HepG2 (cell line): ENCODE measurements around the gene RBM12. TPM values are rescaled to one million over a fixed set of nuclear protein-coding genes. Genes with fewer than 3 reads are reported as not detected.
A peak's percentile ranks its signal among the peaks of the same experiment; 100 is the strongest.

Source experiments
- BRF2 ChIP-seq: sonication (generic); formaldehyde crosslinking; IDR thresholded peaks from 2 replicates; pipeline ENCODE4 v1.8.1; 2022; ENCODE audit warnings: mild to moderate bottlenecking, missing genetic modification reagents
- DNMT1 ChIP-seq: sonication (generic); formaldehyde crosslinking; IDR thresholded peaks from 2 replicates; pipeline ENCODE4 v1.5.1; 2020; ENCODE audit warnings: mild to moderate bottlenecking, missing genetic modification reagents
- HOMEZ ChIP-seq: IDR thresholded peaks from 2 replicates; pipeline ENCODE4 v1.6.1; 2016; ENCODE audit warnings: low read depth
- ISX ChIP-seq: sonication (generic); formaldehyde crosslinking; conservative IDR thresholded peaks from 2 replicates; pipeline ENCODE4 v1.5.0; 2020; ENCODE audit warnings: missing genetic modification reagents
- MAFF ChIP-seq: IDR thresholded peaks from 2 replicates; pipeline ENCODE4 v1.6.1; 2011; ENCODE audit warnings: low read depth, low read length, improper control_type of control experiment
- SKI ChIP-seq: fragments of 450-650 bp; IDR thresholded peaks from one replicate; pipeline ENCODE4 v1.6.1; 2018; ENCODE audit warnings: mild to moderate bottlenecking; ENCODE audit not compliant: partially characterized antibody
- SRF ChIP-seq: IDR thresholded peaks from 2 replicates; pipeline ENCODE4 v1.6.1; 2011; ENCODE audit warnings: mild to moderate bottlenecking, low read depth, low read length, moderate library complexity
- TBL1XR1 ChIP-seq: fragments of 150-350 bp; IDR thresholded peaks from 2 replicates; pipeline ENCODE4 v1.6.1; 2014; ENCODE audit warnings: borderline replicate concordance, low read length; ENCODE audit not compliant: partially characterized antibody
- TBX3 ChIP-seq: fragments of 450-650 bp; IDR thresholded peaks from 2 replicates; pipeline ENCODE4 v1.6.1; 2017; ENCODE audit warnings: antibody characterized with exemption, mild to moderate bottlenecking, inconsistent platforms, borderline replicate concordance
- ZBTB40 ChIP-seq, 2 experiments: fragments of 450-650 bp in 1 of 2; sonication (generic) in 1 of 2; formaldehyde crosslinking in 1 of 2; IDR thresholded peaks; 2 replicates each; pipeline versions ENCODE4 v1.6.1 to v1.8.0; 2016 to 2022; ENCODE audit warnings: antibody characterized with exemption in 1 of 2, mild to moderate bottlenecking in 1 of 2, missing genetic modification reagents in 1 of 2
- ZBTB7B ChIP-seq: sonication (generic); formaldehyde crosslinking; IDR thresholded peaks from 2 replicates; pipeline ENCODE4 v1.4.0; 2020; ENCODE audit warnings: missing genetic modification reagents
- ZFP41 ChIP-seq: sonication (generic); formaldehyde crosslinking; IDR thresholded peaks from 2 replicates; pipeline ENCODE4 v1.4.0; 2020; ENCODE audit warnings: mild to moderate bottlenecking, missing genetic modification reagents, borderline replicate concordance
- ZNF138 ChIP-seq: sonication (generic); formaldehyde crosslinking; IDR thresholded peaks from 2 replicates; pipeline ENCODE4 v1.5.0; 2020; ENCODE audit warnings: mild to moderate bottlenecking, low read depth, missing genetic modification reagents
- ZNF430 ChIP-seq: sonication (generic); formaldehyde crosslinking; IDR thresholded peaks from 2 replicates; pipeline ENCODE4 v1.9.0; 2021; ENCODE audit warnings: mild to moderate bottlenecking, missing genetic modification reagents
- ZNF558 ChIP-seq: sonication (generic); formaldehyde crosslinking; IDR thresholded peaks from 2 replicates; pipeline ENCODE4 v1.9.0; 2022; ENCODE audit warnings: mild to moderate bottlenecking, missing genetic modification reagents, borderline replicate concordance
- ZNF766 ChIP-seq: sonication (generic); formaldehyde crosslinking; IDR thresholded peaks from 2 replicates; pipeline ENCODE4 v1.5.0; 2020; ENCODE audit warnings: missing genetic modification reagents, borderline replicate concordance
- polyA plus RNA-seq, 8 experiments: library from polyadenylated mRNA; depleted of rRNA in 3 of 8; stranded (reverse) in 7 of 8; unstranded in 1 of 8; fragments of >200 nt; fragmentation: Illumina TruSeq in 4 of 8; extraction: Trizol in 4 of 8; gene quantifications; 2 replicates each; pipeline versions ENCODE4 v1.2.1 to v1.2.3, GENCODE V29; 2011 to 2016; ENCODE audit warnings: low read depth in 4 of 8, missing spikeins in 1 of 8, mixed read lengths in 1 of 8; ENCODE audit not compliant: insufficient read depth in 1 of 8
- total RNA-seq, 5 experiments: library from RNA; depleted of rRNA; stranded (reverse); fragments of >200 nt; fragmentation: Illumina TruSeq; extraction: Trizol; gene quantifications; 2 replicates each; pipeline ENCODE4 v1.2.3, GENCODE V29; 2016; ENCODE audit warnings: low read depth in 1 of 5

The RBM12 gene
- total and polyA plus RNA-seq, 2 of the 13 experiments (the other 11 are each of a cell fraction or from before 2014, with no cell fraction given) = 97.9 to 104 TPM

- no peak for TF ChIP-seq ZBTB40 (IDR thresholded peaks at IDR 0.05)
- TF ChIP-seq ZBTB40 (CRISPR knock-in tag; IDR thresholded peaks at IDR 0.05) = 0 out of 2 replicates have a peak, but pooled peaks have one; percentile 56
- TF ChIP-seq BRF2 (CRISPR knock-in tag) = no peak
- no peak for TF ChIP-seq TBL1XR1
- TF ChIP-seq MAFF = no peak
- TF ChIP-seq ZNF558 (CRISPR knock-in tag) = peak; percentile 37
- no peak; the same call in 1 of the 2 replicates for TF ChIP-seq ZNF766 (CRISPR knock-in tag)
- no peak for TF ChIP-seq SRF
- TF ChIP-seq ZNF430 (CRISPR knock-in tag) = peak; percentile 92; the same call in 1 of the 2 replicates
- no peak; the same call in 1 of the 2 replicates for TF ChIP-seq ZNF138 (CRISPR knock-in tag)
- TF ChIP-seq ZBTB7B (CRISPR knock-in tag) = no peak; the same call in none of the 2 replicates
- no peak; the same call in 1 of the 2 replicates for TF ChIP-seq DNMT1
- no peak for TF ChIP-seq TBX3
- TF ChIP-seq HOMEZ (CRISPR knock-in tag) = peak; percentile 69; the same call in 1 of the 2 replicates
- no peak for TF ChIP-seq SKI
- no peak for TF ChIP-seq ISX (CRISPR knock-in tag)
- peak; percentile 94; the same call in 1 of the 2 replicates for TF ChIP-seq ZFP41 (CRISPR knock-in tag)
Measured at GRCh38 chr20:35617397-35618262, 47.1 kb downstream of the RBM12 start (continued).
